HG03139 (cell line): ENCODE results near the gene DCBLD2.
A peak's percentile ranks its signal among the peaks of the same experiment; 100 is the strongest.

ENCODE experiments used
- ATAC-seq: cut with Tn5 transposase; IDR thresholded peaks from one replicate; pipeline ENCODE4 v1.9.1; 2021; ENCODE audit not compliant: unreplicated experiment

DCBLD2 gene

GRCh38 chr3:98770261-98771039 is 131.0 kb downstream of the DCBLD2 start:
- peak; percentile 89 for ATAC-seq

GRCh38 chr3:98769448-98769847 is 132.0 kb downstream of the DCBLD2 start:
- ATAC-seq, result no peak

GRCh38 chr3:98768961-98769360 is 132.5 kb downstream of the DCBLD2 start:
- no peak for ATAC-seq

GRCh38 chr3:98766924-98767323 is 134.6 kb downstream of the DCBLD2 start:
- no peak for ATAC-seq

- no peak for ATAC-seq
Measured at GRCh38 chr3:98765721-98766120, 135.8 kb downstream of the DCBLD2 start.

GRCh38 chr3:98764472-98764884 is 137.0 kb downstream of the DCBLD2 start:
- no peak for ATAC-seq

GRCh38 chr3:98763819-98764418 is 137.6 kb downstream of the DCBLD2 start:
- no peak for ATAC-seq

- peak; percentile 38 for ATAC-seq
Measured at GRCh38 chr3:98763076-98763475, 138.4 kb downstream of the DCBLD2 start, which contains the start of gene ST3GAL6. ST3GAL6 (plus strand) TSS chr3:98763340; CDS start chr3:98768441, 5,101 bp downstream.

GRCh38 chr3:98761643-98762229 is 139.8 kb downstream of the DCBLD2 start:
- ATAC-seq, result no peak

- no peak for ATAC-seq
Measured at GRCh38 chr3:98759629-98760028, 141.9 kb downstream of the DCBLD2 start.

GRCh38 chr3:98755601-98756000 is 145.9 kb downstream of the DCBLD2 start:
- no peak for ATAC-seq

- no peak for ATAC-seq
Measured at GRCh38 chr3:98754483-98754882, 147.0 kb downstream of the DCBLD2 start.

GRCh38 chr3:98750276-98750919 is 151.1 kb downstream of the DCBLD2 start:
- ATAC-seq, result no peak

GRCh38 chr3:98746882-98747281 is 154.6 kb downstream of the DCBLD2 start:
- no peak for ATAC-seq

GRCh38 chr3:98746122-98746521 is 155.4 kb downstream of the DCBLD2 start:
- ATAC-seq, result no peak
